ENCODE measurements around the gene PROSER3. TPM values are rescaled to one million over a fixed set of nuclear protein-coding genes. Genes with fewer than 3 reads are reported as not detected.

PROSER3 gene
- total and polyA plus RNA-seq, 2 of the 13 experiments (the other 11 are each of a cell fraction or from before 2014, with no cell fraction given) = 5.1 to 5.7 TPM

GRCh38 chr19:35722461-35722860, 35.5 kb upstream of the PROSER3 start:
- H3K27me3 ChIP-seq (ENCODE audit: control insufficient read depth in 1 of 2, insufficient read depth in 2 of 2, low read length in 2 of 2) = no peaks in the 10 kb centered on the region
- peaks cover 8% of the 10 kb centered on the region for H4K20me1 ChIP-seq (ENCODE audit: insufficient read depth, low read length)
- no peak overlapping the region for H3K4me3 ChIP-seq (replicated peaks in 1 of 3; ENCODE audit: insufficient read depth in 1 of 3, low read depth in 2 of 3, low read length in 3 of 3)
- FAIRE-seq (no peak), DNase-seq (ENCODE audit: low spot score) (no peak), ATAC-seq (no peak)
- WGBS (ENCODE audit: low lambda C conversion rate) = over 99% methylated on average over 14 of the region's 14 CpGs
- intact Hi-C loops (cut with micrococcal nuclease; ENCODE audit: unreplicated experiment) = no loop called here
- peaks cover 10% of the 10 kb centered on the region for H3K4me1 ChIP-seq (ENCODE audit: insufficient read depth, low read length)
- ChIA-PET POLR2A (interaction anchor here (4.6 kb wide), 1 partner anchor 17 kb away, joined by 69 read pairs; no protein-coding TSS in a partner anchor), CTCF (ENCODE audit: low intra/inter-chr PET ratio, low total read pairs) (no interaction called here)
- H3K36me3 ChIP-seq (replicated peaks in 1 of 2; ENCODE audit: control insufficient read depth in 1 of 2, insufficient read depth in 2 of 2, low read length in 2 of 2) = peaks cover 43 to 67% of the 10 kb centered on the region in 2 experiments
- H2AFZ ChIP-seq (ENCODE audit: low read length) = no peak overlapping the region
- no peak overlapping the region for H3K9ac ChIP-seq (ENCODE audit: insufficient read depth, low read depth, low read length)
- no peak overlapping the region for H3K27ac ChIP-seq (ENCODE audit: extremely low read length, insufficient read depth, low read length)
- in situ Hi-C loops (cut with HindIII; ENCODE audit: extremely low pct_ligation_motif_present, low pct_unique_long_range_greater_than_20kb) = no loop called here
- peaks cover 21% of the 10 kb centered on the region for H3K79me2 ChIP-seq (ENCODE audit: insufficient read depth, low read length)
- H3K9me3 ChIP-seq (ENCODE audit: low read length) = no peaks in the 10 kb centered on the region
- BruUV-seq (replicated peaks) = no TSS peak
- TF ChIP-seq ATAD3A (CRISPR knock-in tag; IDR thresholded peaks at IDR 0.05) (no peak), ZBTB43 (CRISPR knock-in tag; conservative IDR thresholded peaks at IDR 0.05) (no peak), JARID2 (CRISPR knock-in tag; IDR thresholded peaks at IDR 0.05; ENCODE audit: insufficient replicate concordance) (no peak), TCF12 (IDR thresholded peaks at IDR 0.05) (no peak), TCF12 (CRISPR knock-in tag; IDR thresholded peaks at IDR 0.05) (no peak), FOXK1 (CRISPR knock-in tag; IDR thresholded peaks at IDR 0.05; ENCODE audit: borderline replicate concordance, low read depth) (no peak), RBFOX2 (IDR thresholded peaks at IDR 0.05; ENCODE audit: low read depth, low read length) (peak; percentile 41), AGO2 (optimal IDR thresholded peaks at IDR 0.05; ENCODE audit: low read depth, low read length) (peak; percentile 47), SRSF9 (IDR thresholded peaks at IDR 0.05; ENCODE audit: borderline replicate concordance, insufficient read depth, low read depth, low read length, poor library complexity, severe bottlenecking) (no peak), NONO (IDR thresholded peaks at IDR 0.05) (no peak), NONO (CRISPR knock-in tag; conservative IDR thresholded peaks at IDR 0.05) (no peak), TFE3 (CRISPR knock-in tag; IDR thresholded peaks at IDR 0.05) (no peak), ZNF639 (CRISPR knock-in tag; conservative IDR thresholded peaks at IDR 0.05) (no peak)
- TF ChIP-seq, protein P1, sequence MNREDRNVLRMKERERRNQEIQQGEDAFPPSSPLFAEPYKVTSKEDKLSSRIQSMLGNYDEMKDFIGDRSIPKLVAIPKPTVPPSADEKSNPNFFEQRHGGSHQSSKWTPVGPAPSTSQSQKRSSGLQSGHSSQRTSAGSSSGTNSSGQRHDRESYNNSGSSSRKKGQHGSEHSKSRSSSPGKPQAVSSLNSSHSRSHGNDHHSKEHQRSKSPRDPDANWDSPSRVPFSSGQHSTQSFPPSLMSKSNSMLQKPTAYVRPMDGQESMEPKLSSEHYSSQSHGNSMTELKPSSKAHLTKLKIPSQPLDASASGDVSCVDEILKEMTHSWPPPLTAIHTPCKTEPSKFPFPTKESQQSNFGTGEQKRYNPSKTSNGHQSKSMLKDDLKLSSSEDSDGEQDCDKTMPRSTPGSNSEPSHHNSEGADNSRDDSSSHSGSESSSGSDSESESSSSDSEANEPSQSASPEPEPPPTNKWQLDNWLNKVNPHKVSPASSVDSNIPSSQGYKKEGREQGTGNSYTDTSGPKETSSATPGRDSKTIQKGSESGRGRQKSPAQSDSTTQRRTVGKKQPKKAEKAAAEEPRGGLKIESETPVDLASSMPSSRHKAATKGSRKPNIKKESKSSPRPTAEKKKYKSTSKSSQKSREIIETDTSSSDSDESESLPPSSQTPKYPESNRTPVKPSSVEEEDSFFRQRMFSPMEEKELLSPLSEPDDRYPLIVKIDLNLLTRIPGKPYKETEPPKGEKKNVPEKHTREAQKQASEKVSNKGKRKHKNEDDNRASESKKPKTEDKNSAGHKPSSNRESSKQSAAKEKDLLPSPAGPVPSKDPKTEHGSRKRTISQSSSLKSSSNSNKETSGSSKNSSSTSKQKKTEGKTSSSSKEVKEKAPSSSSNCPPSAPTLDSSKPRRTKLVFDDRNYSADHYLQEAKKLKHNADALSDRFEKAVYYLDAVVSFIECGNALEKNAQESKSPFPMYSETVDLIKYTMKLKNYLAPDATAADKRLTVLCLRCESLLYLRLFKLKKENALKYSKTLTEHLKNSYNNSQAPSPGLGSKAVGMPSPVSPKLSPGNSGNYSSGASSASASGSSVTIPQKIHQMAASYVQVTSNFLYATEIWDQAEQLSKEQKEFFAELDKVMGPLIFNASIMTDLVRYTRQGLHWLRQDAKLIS (CRISPR knock-in tag; IDR thresholded peaks at IDR 0.05) = no peak
- no peak overlapping the region for H3K4me2 ChIP-seq (ENCODE audit: low read depth, low read length)

Data from HepG2 (cell line).